Memory B cell (primary cell): ENCODE data around the gene MARCO.

Source experiments
- ATAC-seq: fragments of 150-1000 bp; cut with Tn5 transposase; 2 replicates; pipeline ENCODE4 v1.10.0; 2021; ENCODE audit warnings: low read depth, mild to moderate bottlenecking, moderate library complexity
- DNase-seq, 2 donors: peaks; one replicate each; pipeline ENCODE4 v3.0.0; 2022; ENCODE audit warnings: low spot score in 2 of 2
- H3K27ac Mint-ChIP-seq: one replicate; pipeline ENCODE4 v1.8.0; 2022; ENCODE audit warnings: mild to moderate bottlenecking, moderate library complexity, mixed read lengths
- H3K27me3 Mint-ChIP-seq: one replicate; pipeline ENCODE4 v1.8.0; 2022; ENCODE audit warnings: mixed read lengths
- H3K36me3 Mint-ChIP-seq: one replicate; pipeline ENCODE4 v1.8.0; 2022; ENCODE audit warnings: mild to moderate bottlenecking, mixed read lengths
- H3K4me1 Mint-ChIP-seq: one replicate; pipeline ENCODE4 v1.8.0; 2022; ENCODE audit warnings: mixed read lengths
- H3K4me3 Mint-ChIP-seq: one replicate; pipeline ENCODE4 v1.8.0; 2022; ENCODE audit warnings: mild to moderate bottlenecking, moderate library complexity, mixed read lengths
- H3K9me3 Mint-ChIP-seq: one replicate; pipeline ENCODE4 v1.8.0; 2022; ENCODE audit warnings: mixed read lengths

The MARCO gene

GRCh38 chr2:118973542-118973951 lies 31.6 kb downstream of the MARCO start:
- Mint-ChIP-seq H3K4me3 (no peak overlapping the region), H3K27ac (no peak overlapping the region), H3K27me3 (peaks cover 17% of the 10 kb centered on the region), H3K4me1 (no peaks in the 10 kb centered on the region), H3K9me3 (peaks cover 8% of the 10 kb centered on the region), H3K36me3 (no peaks in the 10 kb centered on the region)
- ATAC-seq (no peak), DNase-seq (no peak)

- no peak overlapping the region for H3K4me3 Mint-ChIP-seq
- H3K36me3 Mint-ChIP-seq = no peaks in the 10 kb centered on the region
- no peaks in the 10 kb centered on the region for H3K4me1 Mint-ChIP-seq
- H3K9me3 Mint-ChIP-seq = peaks cover 8% of the 10 kb centered on the region
- H3K27me3 Mint-ChIP-seq = peaks cover 16% of the 10 kb centered on the region
- H3K27ac Mint-ChIP-seq = no peak overlapping the region
- DNase-seq (no peak), ATAC-seq (no peak)
Measured at GRCh38 chr2:118974103-118974993, 32.4 kb downstream of the MARCO start.

- no peaks in the 10 kb centered on the region for H3K4me1 Mint-ChIP-seq
- ATAC-seq (no peak), DNase-seq (no peak)
- H3K4me3 Mint-ChIP-seq = no peak overlapping the region
- peaks cover 8% of the 10 kb centered on the region for H3K9me3 Mint-ChIP-seq
- no peak overlapping the region for H3K27ac Mint-ChIP-seq
- H3K27me3 Mint-ChIP-seq = peaks cover 16% of the 10 kb centered on the region
- H3K36me3 Mint-ChIP-seq = no peaks in the 10 kb centered on the region
Measured at GRCh38 chr2:118975133-118975532, 33.1 kb downstream of the MARCO start.

GRCh38 chr2:118978064-118978463 lies 36.1 kb downstream of the MARCO start:
- no peak overlapping the region for H3K27ac Mint-ChIP-seq
- DNase-seq (no peak), ATAC-seq (no peak)
- H3K4me3 Mint-ChIP-seq = no peak overlapping the region
- H3K4me1 Mint-ChIP-seq = no peaks in the 10 kb centered on the region
- peaks cover 12% of the 10 kb centered on the region for H3K27me3 Mint-ChIP-seq
- peaks cover 8% of the 10 kb centered on the region for H3K9me3 Mint-ChIP-seq
- H3K36me3 Mint-ChIP-seq = no peaks in the 10 kb centered on the region

- H3K4me3 Mint-ChIP-seq = no peak overlapping the region
- H3K36me3 Mint-ChIP-seq = no peaks in the 10 kb centered on the region
- H3K4me1 Mint-ChIP-seq = no peaks in the 10 kb centered on the region
- H3K27me3 Mint-ChIP-seq = peaks cover 7% of the 10 kb centered on the region
- peaks cover 8% of the 10 kb centered on the region for H3K9me3 Mint-ChIP-seq
- H3K27ac Mint-ChIP-seq = no peak overlapping the region
- no peak for DNase-seq
- no peak for ATAC-seq
Measured at GRCh38 chr2:118979152-118979861, 37.3 kb downstream of the MARCO start.

GRCh38 chr2:118980022-118980421 lies 38.0 kb downstream of the MARCO start:
- H3K36me3 Mint-ChIP-seq = no peaks in the 10 kb centered on the region
- H3K27me3 Mint-ChIP-seq = peaks cover 7% of the 10 kb centered on the region
- H3K4me3 Mint-ChIP-seq = no peak overlapping the region
- H3K4me1 Mint-ChIP-seq = no peaks in the 10 kb centered on the region
- DNase-seq (no peak), ATAC-seq (no peak)
- no peak overlapping the region for H3K27ac Mint-ChIP-seq
- peaks cover 10% of the 10 kb centered on the region for H3K9me3 Mint-ChIP-seq

- H3K4me1 Mint-ChIP-seq = no peaks in the 10 kb centered on the region
- H3K27me3 Mint-ChIP-seq = peaks cover 5% of the 10 kb centered on the region
- no peak overlapping the region for H3K4me3 Mint-ChIP-seq
- peaks cover 10% of the 10 kb centered on the region for H3K9me3 Mint-ChIP-seq
- ATAC-seq (no peak), DNase-seq (no peak)
- H3K36me3 Mint-ChIP-seq = no peaks in the 10 kb centered on the region
- H3K27ac Mint-ChIP-seq = no peak overlapping the region
Measured at GRCh38 chr2:118980573-118980972, 38.6 kb downstream of the MARCO start.

GRCh38 chr2:118981632-118982031 lies 39.6 kb downstream of the MARCO start:
- ATAC-seq (no peak), DNase-seq (no peak)
- Mint-ChIP-seq H3K4me3 (no peak overlapping the region), H3K9me3 (peaks cover 10% of the 10 kb centered on the region), H3K4me1 (no peaks in the 10 kb centered on the region), H3K27ac (no peak overlapping the region), H3K27me3 (peaks cover 6% of the 10 kb centered on the region), H3K36me3 (no peaks in the 10 kb centered on the region)

GRCh38 chr2:118982039-118982438 lies 40.0 kb downstream of the MARCO start:
- Mint-ChIP-seq H3K27me3 (peaks cover 6% of the 10 kb centered on the region), H3K27ac (no peak overlapping the region), H3K36me3 (no peaks in the 10 kb centered on the region), H3K4me1 (no peaks in the 10 kb centered on the region), H3K9me3 (peaks cover 8% of the 10 kb centered on the region), H3K4me3 (no peak overlapping the region)
- ATAC-seq (no peak), DNase-seq (no peak)

- Mint-ChIP-seq H3K4me3 (no peak overlapping the region), H3K4me1 (no peaks in the 10 kb centered on the region), H3K36me3 (no peaks in the 10 kb centered on the region), H3K9me3 (peaks cover 2% of the 10 kb centered on the region), H3K27ac (no peak overlapping the region), H3K27me3 (peaks cover 3% of the 10 kb centered on the region)
- DNase-seq = no peak
- ATAC-seq = no peak
Measured at GRCh38 chr2:118983133-118983532, 41.1 kb downstream of the MARCO start.

GRCh38 chr2:118983915-118984314 lies 41.9 kb downstream of the MARCO start:
- no peak for DNase-seq
- H3K9me3 Mint-ChIP-seq = peaks cover 2% of the 10 kb centered on the region
- peaks cover 3% of the 10 kb centered on the region for H3K27me3 Mint-ChIP-seq
- no peak overlapping the region for H3K27ac Mint-ChIP-seq
- no peak for ATAC-seq
- no peak overlapping the region for H3K4me3 Mint-ChIP-seq
- H3K36me3 Mint-ChIP-seq = no peaks in the 10 kb centered on the region
- H3K4me1 Mint-ChIP-seq = no peaks in the 10 kb centered on the region

GRCh38 chr2:118986738-118987137 lies 44.7 kb downstream of the MARCO start:
- H3K27me3 Mint-ChIP-seq = peaks cover 2% of the 10 kb centered on the region
- H3K27ac Mint-ChIP-seq = no peak overlapping the region
- H3K4me3 Mint-ChIP-seq = no peak overlapping the region
- ATAC-seq (no peak), DNase-seq (no peak)
- no peaks in the 10 kb centered on the region for H3K4me1 Mint-ChIP-seq
- peaks cover 2% of the 10 kb centered on the region for H3K9me3 Mint-ChIP-seq
- H3K36me3 Mint-ChIP-seq = no peaks in the 10 kb centered on the region

GRCh38 chr2:118987886-118988285 lies 45.9 kb downstream of the MARCO start:
- Mint-ChIP-seq H3K9me3 (peaks cover 2% of the 10 kb centered on the region), H3K27ac (no peak overlapping the region), H3K27me3 (peaks cover 2% of the 10 kb centered on the region), H3K4me1 (no peaks in the 10 kb centered on the region), H3K4me3 (no peak overlapping the region), H3K36me3 (no peaks in the 10 kb centered on the region)
- DNase-seq (no peak), ATAC-seq (no peak)

- DNase-seq (no peak), ATAC-seq (no peak)
- Mint-ChIP-seq H3K27ac (no peak overlapping the region), H3K4me1 (no peaks in the 10 kb centered on the region), H3K27me3 (peaks cover 2% of the 10 kb centered on the region), H3K9me3 (peaks cover 2% of the 10 kb centered on the region), H3K4me3 (no peak overlapping the region), H3K36me3 (no peaks in the 10 kb centered on the region)
Measured at GRCh38 chr2:118988706-118989105, 46.7 kb downstream of the MARCO start.
